ENCODE results near the gene TFF3.

Gene TFF3

GRCh38 chr21:42264245-42265195, 50.7 kb downstream of the TFF3 start:
- no peak for DNase-seq

GRCh38 chr21:42263591-42264131, 51.5 kb downstream of the TFF3 start:
- no peak for DNase-seq

GRCh38 chr21:42262831-42263231, 52.4 kb downstream of the TFF3 start:
- no peak for DNase-seq

DNA sequence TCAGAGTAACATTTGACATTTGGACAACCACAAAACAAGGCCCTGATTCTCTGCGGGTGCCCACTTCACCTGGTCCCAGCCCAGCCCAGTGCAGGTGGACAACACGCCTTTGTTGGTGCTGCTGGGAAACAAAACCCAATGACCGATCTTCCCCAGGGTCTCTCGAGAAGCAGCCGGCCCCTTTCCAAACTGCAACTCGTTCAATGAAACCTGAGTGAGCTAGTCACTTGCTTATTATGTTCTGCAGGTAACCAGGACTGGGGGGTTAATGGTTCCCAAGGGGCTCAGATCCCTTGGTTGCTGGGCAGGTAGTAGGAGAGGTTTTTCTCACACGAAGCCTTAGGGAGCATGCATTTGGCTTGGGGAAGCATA, 53.4 kb downstream of the TFF3 start:
- DNase-seq = peak in 1 of 2 experiments; percentile 38

Measured in NCI-H1930 (cell line).